Measurements from ENCODE around the gene EVI2B. TPM values are rescaled to one million over a fixed set of nuclear protein-coding genes. Genes with fewer than 3 reads are reported as not detected.

The EVI2B gene
- not detected for polyA plus RNA-seq (2012; ENCODE audit: insufficient read length, low read depth)

GRCh38 chr17:31313982-31314781 lies at the start of gene EVI2B:
TSS of gene EVI2B (minus strand) at chr17:31314054. CDS start at chr17:31305609, 8,445 bp downstream.
- TF ChIP-seq POLR2AphosphoS5 (IDR thresholded peaks at IDR 0.05; ENCODE audit: low read depth, low read length) (no peak), SIN3A (IDR thresholded peaks at IDR 0.05; ENCODE audit: borderline replicate concordance, insufficient read depth, low read length) (no peak), TAF1 (IDR thresholded peaks at IDR 0.05; ENCODE audit: borderline replicate concordance, insufficient read depth, low read length) (no peak), REST (IDR thresholded peaks at IDR 0.05; ENCODE audit: insufficient read depth in 1 of 2, low read depth in 2 of 2, low read length in 2 of 2) (no peak), FOXP2 (optimal IDR thresholded peaks at IDR 0.05; ENCODE audit: borderline replicate concordance, extremely low read depth, extremely low read length, insufficient read depth) (no peak)

GRCh38 chr17:31357839-31358394 lies 44.1 kb upstream of the EVI2B start:
- TF ChIP-seq FOXP2 (optimal IDR thresholded peaks at IDR 0.05; ENCODE audit: borderline replicate concordance, extremely low read depth, extremely low read length, insufficient read depth), result no peak
- no peak for TF ChIP-seq POLR2AphosphoS5 (IDR thresholded peaks at IDR 0.05; ENCODE audit: low read depth, low read length)
- no peak for TF ChIP-seq REST (IDR thresholded peaks at IDR 0.05; ENCODE audit: insufficient read depth in 1 of 2, low read depth in 2 of 2, low read length in 2 of 2)
- TF ChIP-seq SIN3A (IDR thresholded peaks at IDR 0.05; ENCODE audit: borderline replicate concordance, insufficient read depth, low read length), result no peak
- no peak for TF ChIP-seq TAF1 (IDR thresholded peaks at IDR 0.05; ENCODE audit: borderline replicate concordance, insufficient read depth, low read length)

- no peak for TF ChIP-seq TAF1 (IDR thresholded peaks at IDR 0.05; ENCODE audit: borderline replicate concordance, insufficient read depth, low read length)
- TF ChIP-seq SIN3A (IDR thresholded peaks at IDR 0.05; ENCODE audit: borderline replicate concordance, insufficient read depth, low read length), result no peak
- TF ChIP-seq REST (IDR thresholded peaks at IDR 0.05; ENCODE audit: insufficient read depth in 1 of 2, low read depth in 2 of 2, low read length in 2 of 2), result no peak
- no peak for TF ChIP-seq FOXP2 (optimal IDR thresholded peaks at IDR 0.05; ENCODE audit: borderline replicate concordance, extremely low read depth, extremely low read length, insufficient read depth)
- no peak for TF ChIP-seq POLR2AphosphoS5 (IDR thresholded peaks at IDR 0.05; ENCODE audit: low read depth, low read length)
Measured at GRCh38 chr17:31357091-31357490, 43.2 kb upstream of the EVI2B start.

GRCh38 chr17:31355935-31356334 lies 42.1 kb upstream of the EVI2B start:
- TF ChIP-seq FOXP2 (optimal IDR thresholded peaks at IDR 0.05; ENCODE audit: borderline replicate concordance, extremely low read depth, extremely low read length, insufficient read depth) (no peak), REST (IDR thresholded peaks at IDR 0.05; ENCODE audit: insufficient read depth in 1 of 2, low read depth in 2 of 2, low read length in 2 of 2) (no peak), POLR2AphosphoS5 (IDR thresholded peaks at IDR 0.05; ENCODE audit: low read depth, low read length) (no peak)

Data from PFSK-1 (cell line).